Skeletal muscle tissue (tissue), 4 donors: ENCODE data around the gene PCDHGB6. TPM values are rescaled to one million over a fixed set of nuclear protein-coding genes. Genes with fewer than 3 reads are reported as not detected.
"Not testable (repeated sequence)": the region's sequence is repeated elsewhere in the genome, so short reads cannot be mapped to it uniquely, and the experiment has no call there.

Experiments
- H3K27ac ChIP-seq: one replicate; pipeline ENCODE4 v1.7.0; 2013; ENCODE audit warnings: mild to moderate bottlenecking, low read depth, low read length, inconsistent platforms
- H3K27me3 ChIP-seq, 3 donors: one replicate each; pipeline ENCODE4 v1.7.0; 2013; ENCODE audit warnings: low read length in 3 of 3; ENCODE audit not compliant: control insufficient read depth in 3 of 3, insufficient read depth in 3 of 3
- H3K36me3 ChIP-seq, 3 donors: one replicate each; pipeline ENCODE4 v1.7.0; 2013; ENCODE audit warnings: low read length in 3 of 3; ENCODE audit not compliant: control insufficient read depth in 3 of 3, insufficient read depth in 3 of 3
- H3K4me1 ChIP-seq, 3 donors: one replicate each; pipeline ENCODE4 v1.7.0; 2013; ENCODE audit warnings: low read length in 3 of 3, mild to moderate bottlenecking in 3 of 3; ENCODE audit not compliant: control insufficient read depth in 3 of 3, insufficient read depth in 3 of 3
- H3K4me3 ChIP-seq, 3 donors: one replicate each; pipeline ENCODE4 v1.7.0; 2013; ENCODE audit warnings: low read length in 3 of 3
- H3K9ac ChIP-seq, 3 donors: one replicate each; pipeline ENCODE4 v1.7.0; 2013; ENCODE audit warnings: low read length in 3 of 3, mild to moderate bottlenecking in 3 of 3, moderate library complexity in 2 of 3, low read depth in 1 of 3
- H3K9me3 ChIP-seq, 3 donors: one replicate each; pipeline ENCODE4 v1.7.0; 2013; ENCODE audit warnings: low read length in 3 of 3; ENCODE audit not compliant: control insufficient read depth in 3 of 3
- total RNA-seq: library from RNA; depleted of rRNA; stranded (reverse); fragments of >200 nt; gene quantifications from one replicate; pipeline ENCODE4 v1.2.3, GENCODE V29; 2014
- donor health status: Osteomylitis.

PCDHGB6 gene
- 5.2 TPM for total RNA-seq

DNA sequence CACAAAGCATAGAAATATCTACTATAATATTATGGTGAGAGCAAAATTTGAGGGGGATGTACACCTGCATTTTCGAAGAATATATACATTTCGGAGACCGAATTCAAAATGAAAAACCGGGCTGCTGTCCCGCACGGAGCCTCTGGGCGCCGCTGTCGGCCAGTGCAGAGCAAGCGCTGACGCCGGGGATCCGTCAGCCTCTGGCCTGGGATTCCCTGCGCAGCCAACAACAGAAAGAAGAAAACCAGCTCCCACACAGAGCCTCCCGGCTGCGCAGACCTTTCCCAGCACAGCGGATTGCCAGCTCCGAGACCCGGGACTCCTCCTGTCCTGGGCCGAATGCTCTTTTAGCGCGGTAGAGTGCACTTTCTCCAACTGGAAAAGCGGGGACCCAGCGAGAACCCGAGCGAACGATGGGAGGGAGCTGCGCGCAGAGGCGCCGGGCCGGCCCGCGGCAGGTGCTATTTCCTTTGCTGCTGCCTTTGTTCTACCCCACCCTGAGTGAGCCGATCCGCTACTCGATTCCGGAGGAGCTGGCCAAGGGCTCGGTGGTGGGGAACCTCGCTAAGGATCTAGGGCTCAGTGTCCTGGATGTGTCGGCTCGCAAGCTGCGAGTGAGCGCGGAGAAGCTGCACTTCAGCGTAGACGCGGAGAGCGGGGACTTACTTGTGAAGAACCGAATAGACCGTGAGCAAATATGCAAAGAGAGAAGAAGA lies at the start of gene PCDHGB6:
Gene PCDHGB6 (plus strand): TSS at position 232 of the 716 bp plus-strand sequence. CDS start 182 bp downstream, at position 414.
- Histone ChIP-seq H3K9ac (peak within 1 kb of the TSS in 2 of 3 donors; percentile 55 to 76), H3K27ac (peak within 1 kb of the TSS; percentile 36), H3K36me3 (peaks cover 0 to 19% (median 4%) of the 10 kb centered on the region in 3 donors), H3K4me1 (peaks cover 0 to 10% (median 5%) of the 10 kb centered on the region in 3 donors), H3K9me3 (peaks cover 3 to 30% (median 27%) of the 10 kb centered on the region in 3 donors), H3K4me3 (peak within 1 kb of the TSS; percentile 60 to 65 (median 60))
- not testable (repeated sequence) for H3K27me3 ChIP-seq

DNA sequence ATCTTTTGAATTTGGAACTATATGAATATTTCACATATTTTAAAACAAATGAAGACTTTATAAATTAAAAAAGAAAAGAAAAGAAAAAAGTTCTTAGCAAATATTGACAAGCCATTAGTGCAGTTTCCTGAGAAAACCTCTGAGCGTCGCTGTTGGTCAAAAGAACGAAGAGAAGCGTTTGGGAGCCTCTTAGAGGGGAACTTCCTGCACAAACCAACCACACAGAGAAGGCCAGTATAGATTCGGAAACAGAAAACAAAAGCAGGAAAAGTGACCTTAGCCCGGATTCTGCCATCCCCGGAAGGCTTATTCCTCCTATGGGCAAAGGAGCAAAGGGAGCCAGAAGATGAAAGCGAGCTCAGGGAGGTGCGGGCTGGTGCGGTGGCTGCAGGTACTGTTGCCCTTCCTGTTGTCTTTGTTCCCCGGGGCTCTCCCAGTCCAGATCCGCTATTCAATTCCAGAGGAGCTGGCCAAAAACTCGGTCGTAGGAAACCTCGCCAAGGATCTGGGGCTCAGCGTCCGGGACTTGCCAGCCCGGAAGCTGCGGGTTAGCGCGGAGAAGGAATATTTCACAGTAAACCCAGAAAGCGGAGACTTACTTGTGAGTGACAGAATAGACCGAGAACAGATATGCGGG lies 47.9 kb upstream of the PCDHGB6 start, which contains the start of gene PCDHGB2:
Gene PCDHGB2 (plus strand): TSS at position 205 of the 637 bp plus-strand sequence. CDS start 142 bp downstream, at position 347.
- H3K27me3 ChIP-seq = peaks cover 7 to 36% (median 15%) of the 10 kb centered on the region in 3 donors
- peak within 1 kb of the TSS; percentile 54 to 72 (median 61) for H3K4me3 ChIP-seq
- H3K9me3 ChIP-seq = peaks cover 16 to 39% (median 31%) of the 10 kb centered on the region in 3 donors
- H3K27ac ChIP-seq = no peak within 1 kb of the TSS
- peaks cover 0 to 4% (median 4%) of the 10 kb centered on the region in 3 donors for H3K36me3 ChIP-seq
- H3K4me1 ChIP-seq = peaks cover 0 to 4% (median 0%) of the 10 kb centered on the region in 3 donors
- peak within 1 kb of the TSS in 1 of 3 donors; percentile 50 for H3K9ac ChIP-seq

DNA sequence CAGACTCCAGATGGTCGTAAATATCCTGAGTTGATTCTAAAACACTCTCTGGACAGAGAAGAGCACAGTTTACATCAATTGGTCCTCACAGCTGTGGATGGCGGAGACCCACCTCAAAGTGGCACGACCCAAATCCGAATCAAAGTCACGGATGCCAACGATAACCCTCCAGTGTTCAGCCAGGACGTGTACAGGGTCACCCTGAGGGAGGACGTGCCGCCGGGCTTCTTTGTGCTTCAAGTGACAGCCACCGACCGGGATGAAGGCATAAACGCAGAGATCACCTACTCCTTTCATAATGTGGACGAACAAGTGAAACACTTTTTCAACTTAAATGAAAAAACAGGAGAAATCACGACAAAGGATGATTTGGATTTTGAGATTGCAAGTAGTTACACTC lies 47.1 kb upstream of the PCDHGB6 start:
- peak overlapping the region in 2 of 3 donors; percentile 48 to 72 for H3K4me3 ChIP-seq
- peaks cover 0 to 7% (median 4%) of the 10 kb centered on the region in 3 donors for H3K36me3 ChIP-seq
- H3K9ac ChIP-seq = no peak overlapping the region
- no peak overlapping the region for H3K27ac ChIP-seq
- H3K27me3 ChIP-seq = peaks cover 7 to 38% (median 21%) of the 10 kb centered on the region in 3 donors
- peaks cover 0 to 4% (median 0%) of the 10 kb centered on the region in 3 donors for H3K4me1 ChIP-seq
- peaks cover 11 to 41% (median 34%) of the 10 kb centered on the region in 3 donors for H3K9me3 ChIP-seq

DNA sequence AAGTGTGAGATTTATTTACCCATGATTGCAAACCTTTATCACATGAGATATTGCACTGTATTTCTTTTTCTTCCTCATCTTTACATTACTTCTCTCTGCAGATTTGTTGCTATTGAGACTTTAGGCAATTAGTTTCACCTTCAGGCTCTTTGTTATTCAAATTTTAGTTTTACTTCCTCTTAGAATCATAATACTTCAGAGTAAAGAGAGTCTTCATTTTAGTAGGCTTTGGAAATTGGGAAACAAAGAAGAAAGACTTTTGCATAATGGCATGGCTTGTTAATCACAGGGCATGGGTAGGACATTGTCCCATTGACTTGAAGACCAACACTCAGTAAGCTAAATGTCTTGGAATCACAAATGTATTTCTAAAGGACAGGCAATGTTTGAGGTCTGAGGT lies 45.1 kb upstream of the PCDHGB6 start:
- no peak overlapping the region for H3K4me3 ChIP-seq
- H3K27ac ChIP-seq = no peak overlapping the region
- H3K9ac ChIP-seq = no peak overlapping the region
- H3K36me3 ChIP-seq = peaks cover 0 to 10% (median 7%) of the 10 kb centered on the region in 3 donors
- H3K27me3 ChIP-seq = peaks cover 12 to 36% (median 16%) of the 10 kb centered on the region in 3 donors
- no peaks in the 10 kb centered on the region for H3K4me1 ChIP-seq
- peaks cover 10 to 32% (median 25%) of the 10 kb centered on the region in 3 donors for H3K9me3 ChIP-seq

DNA sequence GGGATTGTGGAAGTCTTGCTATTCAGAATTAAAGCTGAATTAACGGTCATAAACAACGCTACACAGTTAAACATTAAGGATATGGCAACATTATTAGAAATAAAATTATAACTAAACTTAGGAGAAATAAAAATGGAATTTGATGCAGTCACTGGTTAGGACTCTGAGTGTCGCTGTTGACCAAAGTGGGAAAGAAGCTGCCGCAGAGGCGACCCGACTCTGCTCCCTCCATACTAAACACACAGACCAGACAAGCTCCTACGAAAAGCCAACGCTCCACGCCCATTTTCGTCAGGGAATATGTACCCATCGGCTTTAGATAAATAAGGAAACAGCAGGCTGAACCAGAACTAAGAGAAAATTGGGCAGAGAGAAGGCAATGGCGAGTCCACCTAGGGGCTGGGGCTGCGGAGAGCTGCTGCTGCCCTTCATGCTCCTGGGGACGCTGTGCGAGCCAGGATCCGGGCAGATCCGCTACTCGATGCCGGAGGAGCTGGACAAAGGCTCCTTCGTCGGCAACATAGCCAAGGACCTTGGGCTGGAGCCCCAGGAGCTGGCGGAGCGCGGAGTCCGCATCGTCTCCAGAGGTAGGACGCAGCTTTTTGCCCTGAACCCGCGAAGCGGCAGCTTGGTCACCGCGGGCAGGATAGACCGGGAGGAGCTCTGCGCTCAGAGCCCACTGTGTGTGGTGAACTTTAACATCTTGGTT lies 43.7 kb upstream of the PCDHGB6 start, which contains the start of gene PCDHGA5:
Gene PCDHGA5 (plus strand): TSS at position 211 of the 709 bp plus-strand sequence. CDS start 169 bp downstream, at position 380.
- Histone ChIP-seq H3K36me3 (peaks cover 0 to 10% (median 7%) of the 10 kb centered on the region in 3 donors), H3K27ac (no peak within 1 kb of the TSS), H3K4me1 (no peaks in the 10 kb centered on the region), H3K9ac (no peak within 1 kb of the TSS), H3K27me3 (peaks cover 12 to 36% (median 16%) of the 10 kb centered on the region in 3 donors), H3K9me3 (peaks cover 10 to 32% (median 29%) of the 10 kb centered on the region in 3 donors), H3K4me3 (peak within 1 kb of the TSS in 2 of 3 donors; percentile 41 to 52)

DNA sequence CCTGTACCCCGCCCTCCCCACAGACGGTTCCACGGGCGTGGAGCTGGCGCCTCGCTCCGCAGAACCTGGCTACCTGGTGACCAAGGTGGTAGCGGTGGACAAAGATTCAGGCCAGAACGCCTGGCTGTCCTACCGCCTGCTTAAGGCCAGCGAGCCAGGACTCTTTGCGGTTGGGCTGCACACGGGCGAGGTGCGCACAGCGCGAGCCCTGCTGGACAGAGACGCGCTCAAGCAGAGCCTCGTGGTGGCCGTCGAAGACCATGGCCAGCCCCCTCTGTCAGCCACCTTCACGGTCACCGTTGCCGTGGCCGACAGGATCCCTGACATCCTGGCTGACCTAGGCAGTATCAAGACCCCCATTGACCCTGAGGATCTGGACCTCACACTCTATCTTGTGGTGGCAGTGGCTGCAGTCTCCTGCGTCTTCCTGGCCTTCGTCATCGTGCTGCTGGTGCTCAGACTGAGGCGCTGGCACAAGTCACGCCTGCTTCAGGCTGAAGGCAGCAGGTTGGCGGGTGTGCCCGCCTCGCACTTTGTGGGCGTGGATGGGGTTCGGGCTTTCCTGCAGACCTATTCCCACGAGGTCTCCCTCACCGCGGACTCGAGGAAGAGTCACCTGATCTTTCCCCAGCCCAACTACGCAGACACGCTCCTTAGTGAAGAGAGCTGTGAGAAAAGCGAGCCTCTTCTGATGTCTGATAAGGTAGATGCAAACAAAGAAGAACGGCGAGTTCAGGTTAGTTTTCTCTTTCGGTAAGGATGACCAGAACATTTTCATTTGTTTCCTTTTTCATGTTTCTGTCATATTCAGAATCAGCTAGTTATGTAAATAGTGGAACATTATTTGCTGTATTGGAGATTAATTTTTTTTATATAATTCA lies 41.6 kb upstream of the PCDHGB6 start:
- Histone ChIP-seq H3K4me3 (peak overlapping the region in 1 of 3 donors; percentile 27), H3K36me3 (peaks cover 0 to 15% (median 7%) of the 10 kb centered on the region in 3 donors), H3K9me3 (peaks cover 14 to 37% (median 28%) of the 10 kb centered on the region in 3 donors), H3K4me1 (peaks cover 0 to 5% (median 0%) of the 10 kb centered on the region in 3 donors), H3K9ac (no peak overlapping the region), H3K27ac (no peak overlapping the region), H3K27me3 (peaks cover 12 to 26% (median 16%) of the 10 kb centered on the region in 3 donors)

DNA sequence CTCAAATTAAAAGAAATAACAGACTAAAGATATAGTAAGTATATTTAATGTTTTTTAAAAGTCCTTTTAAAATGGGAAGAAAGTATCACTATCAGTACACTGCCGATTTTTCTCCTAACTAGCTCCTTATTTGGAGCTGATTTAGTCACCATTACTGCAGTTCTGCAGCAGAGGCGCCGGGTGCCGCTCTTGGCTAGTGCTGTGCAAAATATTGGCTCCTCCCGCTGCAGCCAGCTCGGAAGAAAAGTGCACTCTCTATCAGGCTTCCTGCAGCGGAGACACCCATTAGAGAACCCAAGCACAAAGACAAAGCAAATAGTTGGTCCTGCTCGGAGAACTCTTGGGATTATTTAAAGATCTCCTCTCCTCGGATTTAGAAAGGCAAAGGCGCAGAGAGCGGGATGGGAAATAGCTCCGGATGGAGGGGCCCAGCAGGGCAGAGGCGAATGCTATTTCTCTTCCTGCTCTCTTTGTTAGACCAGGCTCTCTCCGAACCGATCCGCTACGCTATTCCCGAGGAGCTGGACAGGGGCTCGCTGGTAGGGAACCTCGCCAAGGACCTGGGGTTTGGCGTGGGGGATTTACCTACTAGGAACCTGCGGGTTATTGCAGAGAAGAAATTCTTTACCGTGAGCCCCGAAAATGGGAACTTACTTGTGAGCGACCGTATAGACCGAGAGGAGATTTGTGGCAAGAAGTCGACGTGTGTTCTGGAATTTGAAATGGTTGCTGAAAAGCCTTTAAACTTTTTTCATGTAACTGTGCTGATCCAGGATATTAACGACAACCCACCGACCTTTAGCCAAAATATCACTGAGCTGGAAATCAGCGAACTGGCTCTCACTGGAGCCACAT lies 37.6 kb upstream of the PCDHGB6 start, which contains the start of gene PCDHGB3:
Gene PCDHGB3 (plus strand): TSS at position 249 of the 855 bp plus-strand sequence. CDS start 153 bp downstream, at position 402.
- Histone ChIP-seq H3K4me3 (peak within 1 kb of the TSS; percentile 55 to 61 (median 58)), H3K9ac (peak within 1 kb of the TSS; percentile 34 to 54 (median 42)), H3K9me3 (peaks cover 30 to 44% (median 32%) of the 10 kb centered on the region in 3 donors), H3K27ac (no peak within 1 kb of the TSS), H3K4me1 (peaks cover 0 to 11% (median 0%) of the 10 kb centered on the region in 3 donors), H3K36me3 (peaks cover 0 to 14% (median 5%) of the 10 kb centered on the region in 3 donors), H3K27me3 (peaks cover 16 to 18% (median 17%) of the 10 kb centered on the region in 3 donors)
